Measurements from ENCODE around the gene KCNIP1. TPM values are rescaled to one million over a fixed set of nuclear protein-coding genes. Genes with fewer than 3 reads are reported as not detected.

KCNIP1 gene
- total and polyA plus RNA-seq, 2 of the 13 experiments (the other 11 are each of a cell fraction or from before 2014, with no cell fraction given), result not detected

DNA sequence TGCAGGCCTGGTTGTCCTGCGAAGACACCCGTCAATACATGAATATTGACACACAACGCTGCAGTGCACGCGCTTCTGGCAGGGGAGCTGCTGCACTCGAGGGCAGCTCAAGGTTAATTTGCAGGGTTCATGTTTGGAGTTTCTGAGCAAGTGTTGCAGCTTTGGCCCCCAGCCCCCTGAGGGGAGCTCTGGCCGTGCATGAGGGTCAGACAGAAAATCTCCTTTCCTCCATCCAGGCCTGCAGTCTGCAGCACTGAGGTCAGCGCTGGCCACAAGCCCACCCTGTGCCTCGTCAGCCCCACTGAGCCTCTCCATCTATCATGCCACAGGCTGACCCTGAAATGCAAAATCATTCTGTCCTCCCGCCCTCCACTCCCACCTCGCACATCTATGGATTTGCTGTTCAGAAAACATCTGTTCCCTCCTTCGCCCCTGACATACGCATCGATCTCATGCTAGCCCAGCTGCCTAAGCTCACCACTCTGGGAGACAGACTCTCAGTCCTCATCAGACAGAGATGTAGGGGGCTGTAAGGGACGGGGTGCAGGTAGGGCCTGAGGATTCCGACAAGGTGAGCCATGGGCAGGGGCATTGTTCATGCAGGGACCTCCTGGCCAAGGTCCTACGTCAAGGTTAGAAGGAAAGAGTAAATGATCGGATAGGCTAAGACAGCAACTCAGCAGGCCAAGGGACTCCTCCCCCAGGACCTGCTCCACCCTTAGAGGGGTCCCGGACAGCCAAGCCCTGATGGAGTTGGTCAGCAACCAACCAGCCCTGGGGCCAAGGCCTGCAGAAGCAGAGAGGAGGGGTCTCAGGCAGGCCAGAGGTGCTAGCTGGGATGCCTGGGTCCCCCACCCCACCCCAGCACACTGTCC lies 125.1 kb downstream of the KCNIP1 start (continued):
- TF ChIP-seq MYNN (CRISPR knock-in tag; IDR thresholded peaks at IDR 0.05; ENCODE audit: low read depth) (no peak), ZNF30 (CRISPR knock-in tag; IDR thresholded peaks at IDR 0.05) (no peak), ZNF510 (CRISPR knock-in tag; IDR thresholded peaks at IDR 0.05; ENCODE audit: low read depth) (no peak)

DNA sequence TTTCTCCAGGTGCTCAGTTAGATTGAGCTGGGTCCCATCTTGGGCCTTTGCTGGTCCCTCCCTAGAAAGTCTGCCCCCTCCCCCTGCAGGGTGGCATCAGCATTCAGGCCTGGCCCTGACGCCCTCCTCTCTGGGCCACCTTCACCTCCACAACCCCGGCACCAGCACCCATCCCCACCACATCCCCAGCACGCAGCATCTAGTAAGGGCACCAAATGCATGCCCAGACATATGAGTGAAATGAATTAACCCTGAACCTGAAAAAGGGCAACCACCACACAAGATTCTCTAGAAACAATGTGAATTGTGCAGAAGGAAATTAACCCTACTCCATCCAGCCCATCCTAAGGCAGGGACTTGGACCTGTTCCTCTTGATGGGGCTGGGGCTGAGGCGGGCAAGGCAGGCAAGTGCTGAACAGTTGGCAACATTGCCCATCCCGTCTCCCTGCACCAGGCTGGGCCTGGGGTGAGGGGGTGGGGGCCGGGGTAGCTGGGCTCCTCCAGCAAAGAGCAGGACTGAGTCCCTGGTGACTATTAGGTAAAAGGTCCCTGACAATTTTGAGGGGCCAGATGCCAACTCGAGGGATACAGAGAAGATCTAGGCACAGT lies 125.9 kb downstream of the KCNIP1 start:
- H3K4me1 ChIP-seq (ENCODE audit: insufficient read depth, low read length), result peaks cover 11% of the 10 kb centered on the region; the same call in 1 of the 2 replicates

More for the DNA sequence above, 125.9 kb downstream of the KCNIP1 start:
- Histone ChIP-seq H3K27me3 (ENCODE audit: control insufficient read depth in 1 of 2, insufficient read depth in 2 of 2, low read length in 2 of 2) (peaks cover 2 to 4% of the 10 kb centered on the region in 2 experiments; a peak in 2 of 5 replicates), H3K9me3 (ENCODE audit: low read length) (no peaks in the 10 kb centered on the region), H3K9ac (ENCODE audit: insufficient read depth, low read depth, low read length) (no peak overlapping the region), H2AFZ (ENCODE audit: low read length) (no peak overlapping the region), H3K4me2 (ENCODE audit: low read depth, low read length) (no peak overlapping the region), H3K4me3 (replicated peaks in 1 of 3; ENCODE audit: insufficient read depth in 1 of 3, low read depth in 2 of 3, low read length in 3 of 3) (no peak overlapping the region), H3K27ac (ENCODE audit: extremely low read length, insufficient read depth, low read length) (no peak overlapping the region), H3K36me3 (replicated peaks in 1 of 2; ENCODE audit: control insufficient read depth in 1 of 2, insufficient read depth in 2 of 2, low read length in 2 of 2) (no peaks in the 10 kb centered on the region), H3K79me2 (ENCODE audit: insufficient read depth, low read length) (no peaks in the 10 kb centered on the region), H4K20me1 (ENCODE audit: insufficient read depth, low read length) (no peaks in the 10 kb centered on the region)
- ChIA-PET CTCF (ENCODE audit: low intra/inter-chr PET ratio, low total read pairs) (no interaction called here), POLR2A (no interaction called here)
- TF ChIP-seq RARA (CRISPR knock-in tag; IDR thresholded peaks at IDR 0.05), result no peak
- no peak for TF ChIP-seq MED13 (CRISPR knock-in tag; IDR thresholded peaks at IDR 0.05)
- TF ChIP-seq ZNF720 (CRISPR knock-in tag; IDR thresholded peaks at IDR 0.05), result no peak
- no peak for TF ChIP-seq HCFC1 (IDR thresholded peaks at IDR 0.05; ENCODE audit: low read depth, low read length)
- no peak for TF ChIP-seq NFYC (CRISPR knock-in tag; IDR thresholded peaks at IDR 0.05)
- TF ChIP-seq PRMT3 (CRISPR knock-in tag; IDR thresholded peaks at IDR 0.05; ENCODE audit: borderline replicate concordance, low read depth), result no peak
- no peak for TF ChIP-seq DPF2 (CRISPR knock-in tag; IDR thresholded peaks at IDR 0.05; ENCODE audit: borderline replicate concordance, low read depth)
- TF ChIP-seq, protein P1, sequence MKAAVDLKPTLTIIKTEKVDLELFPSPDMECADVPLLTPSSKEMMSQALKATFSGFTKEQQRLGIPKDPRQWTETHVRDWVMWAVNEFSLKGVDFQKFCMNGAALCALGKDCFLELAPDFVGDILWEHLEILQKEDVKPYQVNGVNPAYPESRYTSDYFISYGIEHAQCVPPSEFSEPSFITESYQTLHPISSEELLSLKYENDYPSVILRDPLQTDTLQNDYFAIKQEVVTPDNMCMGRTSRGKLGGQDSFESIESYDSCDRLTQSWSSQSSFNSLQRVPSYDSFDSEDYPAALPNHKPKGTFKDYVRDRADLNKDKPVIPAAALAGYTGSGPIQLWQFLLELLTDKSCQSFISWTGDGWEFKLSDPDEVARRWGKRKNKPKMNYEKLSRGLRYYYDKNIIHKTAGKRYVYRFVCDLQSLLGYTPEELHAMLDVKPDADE (CRISPR knock-in tag; IDR thresholded peaks at IDR 0.05), result no peak
- TF ChIP-seq NR2F2 (IDR thresholded peaks at IDR 0.05; ENCODE audit: borderline replicate concordance, low read depth), result no peak
- TF ChIP-seq IKZF1 (IDR thresholded peaks at IDR 0.05), result no peak
- TF ChIP-seq BRD4 (CRISPR knock-in tag; IDR thresholded peaks at IDR 0.05), result no peak
- TF ChIP-seq KMT2A (CRISPR knock-in tag; IDR thresholded peaks at IDR 0.05), result no peak
- TF ChIP-seq, protein P2, sequence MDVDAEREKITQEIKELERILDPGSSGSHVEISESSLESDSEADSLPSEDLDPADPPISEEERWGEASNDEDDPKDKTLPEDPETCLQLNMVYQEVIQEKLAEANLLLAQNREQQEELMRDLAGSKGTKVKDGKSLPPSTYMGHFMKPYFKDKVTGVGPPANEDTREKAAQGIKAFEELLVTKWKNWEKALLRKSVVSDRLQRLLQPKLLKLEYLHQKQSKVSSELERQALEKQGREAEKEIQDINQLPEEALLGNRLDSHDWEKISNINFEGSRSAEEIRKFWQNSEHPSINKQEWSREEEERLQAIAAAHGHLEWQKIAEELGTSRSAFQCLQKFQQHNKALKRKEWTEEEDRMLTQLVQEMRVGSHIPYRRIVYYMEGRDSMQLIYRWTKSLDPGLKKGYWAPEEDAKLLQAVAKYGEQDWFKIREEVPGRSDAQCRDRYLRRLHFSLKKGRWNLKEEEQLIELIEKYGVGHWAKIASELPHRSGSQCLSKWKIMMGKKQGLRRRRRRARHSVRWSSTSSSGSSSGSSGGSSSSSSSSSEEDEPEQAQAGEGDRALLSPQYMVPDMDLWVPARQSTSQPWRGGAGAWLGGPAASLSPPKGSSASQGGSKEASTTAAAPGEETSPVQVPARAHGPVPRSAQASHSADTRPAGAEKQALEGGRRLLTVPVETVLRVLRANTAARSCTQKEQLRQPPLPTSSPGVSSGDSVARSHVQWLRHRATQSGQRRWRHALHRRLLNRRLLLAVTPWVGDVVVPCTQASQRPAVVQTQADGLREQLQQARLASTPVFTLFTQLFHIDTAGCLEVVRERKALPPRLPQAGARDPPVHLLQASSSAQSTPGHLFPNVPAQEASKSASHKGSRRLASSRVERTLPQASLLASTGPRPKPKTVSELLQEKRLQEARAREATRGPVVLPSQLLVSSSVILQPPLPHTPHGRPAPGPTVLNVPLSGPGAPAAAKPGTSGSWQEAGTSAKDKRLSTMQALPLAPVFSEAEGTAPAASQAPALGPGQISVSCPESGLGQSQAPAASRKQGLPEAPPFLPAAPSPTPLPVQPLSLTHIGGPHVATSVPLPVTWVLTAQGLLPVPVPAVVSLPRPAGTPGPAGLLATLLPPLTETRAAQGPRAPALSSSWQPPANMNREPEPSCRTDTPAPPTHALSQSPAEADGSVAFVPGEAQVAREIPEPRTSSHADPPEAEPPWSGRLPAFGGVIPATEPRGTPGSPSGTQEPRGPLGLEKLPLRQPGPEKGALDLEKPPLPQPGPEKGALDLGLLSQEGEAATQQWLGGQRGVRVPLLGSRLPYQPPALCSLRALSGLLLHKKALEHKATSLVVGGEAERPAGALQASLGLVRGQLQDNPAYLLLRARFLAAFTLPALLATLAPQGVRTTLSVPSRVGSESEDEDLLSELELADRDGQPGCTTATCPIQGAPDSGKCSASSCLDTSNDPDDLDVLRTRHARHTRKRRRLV (CRISPR knock-in tag; IDR thresholded peaks at IDR 0.05), result no peak
- TF ChIP-seq ZNF589 (CRISPR knock-in tag; conservative IDR thresholded peaks at IDR 0.05), result no peak
- WGBS (ENCODE audit: low lambda C conversion rate), result 0% methylated on average over 4 of the region's 7 CpGs
- FAIRE-seq, result no peak
- intact Hi-C loops (cut with micrococcal nuclease; ENCODE audit: unreplicated experiment) (loop anchor here (10.0 kb wide), 1 partner anchor 115 kb away; no protein-coding TSS in a partner anchor), in situ Hi-C loops (cut with HindIII; ENCODE audit: extremely low pct_ligation_motif_present, low pct_unique_long_range_greater_than_20kb) (no loop called here)
- ATAC-seq, result no peak
- DNase-seq (ENCODE audit: low spot score), result no peak
- BruUV-seq (replicated peaks), result no TSS peak

All from HepG2 (cell line).